Measurements from ENCODE around the gene NKX1-1. TPM values are rescaled to one million over a fixed set of nuclear protein-coding genes. Genes with fewer than 3 reads are reported as not detected.
"Not testable (repeated sequence)": the region's sequence is repeated elsewhere in the genome, so short reads cannot be mapped to it uniquely, and the experiment has no call there.

The NKX1-1 gene
- total RNA-seq, 1 experiment from 2014 or later, result not detected

DNA sequence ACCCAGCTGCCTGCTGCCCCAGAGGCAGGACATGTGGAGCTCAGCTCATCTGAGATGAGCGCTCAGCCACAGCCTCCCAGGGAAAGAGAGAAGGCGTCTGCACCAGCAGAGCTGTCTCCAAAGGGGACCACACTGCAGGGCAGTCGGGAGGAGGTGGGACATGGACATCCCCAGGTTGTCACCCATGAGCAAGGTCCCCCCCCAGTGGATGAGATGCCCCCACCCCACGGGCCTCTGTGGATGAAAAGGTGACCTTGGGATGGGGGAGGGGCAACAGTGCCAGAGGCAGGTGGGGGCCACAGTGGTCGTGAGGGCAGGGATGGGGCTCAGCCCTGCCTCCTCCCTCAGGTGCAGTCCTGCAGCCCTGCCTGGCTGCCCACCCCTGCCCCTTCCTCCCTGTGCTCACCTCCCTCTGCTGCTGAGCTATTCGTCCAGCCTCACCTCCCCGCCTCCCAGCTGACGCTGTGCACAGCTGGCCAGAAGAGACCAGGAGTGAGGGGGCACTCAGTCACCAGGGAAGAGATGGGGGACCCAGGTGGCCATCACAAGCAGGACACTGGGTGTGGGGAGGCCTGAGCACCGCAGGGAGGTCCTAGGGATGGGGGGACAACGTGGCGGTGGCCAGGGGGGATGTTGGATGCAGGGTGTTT lies 9.3 kb downstream of the NKX1-1 start:
- in situ Hi-C loops (cut with HindIII; ENCODE audit: low pct_unique_long_range_greater_than_20kb, low sequenced_read_pairs), result no loop called here
- DNase-seq (ENCODE audit: low read depth), result no peak

DNA sequence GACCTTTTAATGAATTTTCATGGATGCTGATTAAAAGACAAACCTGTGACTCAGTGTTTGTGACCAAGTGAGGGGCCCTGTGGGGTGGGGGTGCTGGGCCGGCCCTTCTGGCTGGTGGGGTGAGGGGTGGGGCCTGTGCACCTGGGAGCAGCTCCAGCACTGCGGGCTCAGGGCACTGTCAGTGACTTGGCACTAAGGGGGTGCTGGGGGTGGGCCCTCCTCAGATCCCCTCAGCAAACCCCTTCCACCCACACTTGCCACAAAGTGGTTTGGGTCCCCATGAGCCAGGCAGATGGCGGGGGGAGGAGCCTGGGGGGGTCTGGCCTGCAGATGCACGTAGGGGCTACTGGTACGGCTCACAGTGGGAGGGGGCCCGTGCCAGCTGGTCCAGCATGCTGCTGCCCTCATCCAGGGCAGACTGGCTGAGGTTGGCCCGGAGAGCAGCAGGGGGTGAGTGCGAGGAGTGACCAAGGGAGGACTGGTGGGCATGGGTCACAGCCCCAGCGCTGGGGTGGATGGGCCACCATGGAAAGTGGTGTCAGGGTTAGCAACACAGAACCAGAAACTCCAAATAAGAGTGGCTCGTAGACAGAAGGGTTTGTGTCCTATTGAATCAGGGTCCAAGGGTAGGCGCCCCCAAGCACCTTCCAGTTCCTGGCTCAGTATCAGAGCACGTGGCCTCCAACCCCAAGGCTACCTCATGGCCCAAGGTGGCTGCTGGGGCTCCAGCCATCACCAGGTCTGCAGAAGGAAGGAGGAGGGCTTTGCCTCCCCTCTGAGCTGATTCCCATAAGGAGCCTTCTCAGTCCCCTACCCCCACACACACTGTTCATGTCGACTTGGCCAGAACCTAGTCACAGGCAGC lies 10.1 kb downstream of the NKX1-1 start:
- in situ Hi-C loops (cut with HindIII; ENCODE audit: low pct_unique_long_range_greater_than_20kb, low sequenced_read_pairs), result no loop called here
- no peak for DNase-seq (ENCODE audit: low read depth)

DNA sequence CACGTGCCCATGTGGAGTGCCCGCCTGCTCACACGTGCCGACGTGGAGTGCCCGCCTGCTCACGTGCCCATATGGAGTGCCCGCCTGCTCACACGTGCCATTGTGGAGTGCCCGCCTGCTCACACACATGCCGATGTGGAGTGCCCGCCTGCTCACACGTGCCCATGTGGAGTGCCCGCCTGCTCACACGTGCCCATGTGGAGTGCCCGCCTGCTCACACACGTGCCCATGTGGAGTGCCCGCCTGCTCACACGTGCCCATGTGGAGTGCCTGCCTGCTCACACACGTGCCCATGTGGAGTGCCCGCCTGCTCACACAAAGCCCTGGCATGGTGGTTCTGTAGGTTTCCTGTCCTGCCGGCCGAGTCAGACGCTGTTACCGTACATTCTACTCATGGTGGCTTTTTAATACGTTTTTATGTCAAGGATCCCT lies 10.8 kb downstream of the NKX1-1 start:
- in situ Hi-C loops (cut with HindIII; ENCODE audit: low pct_unique_long_range_greater_than_20kb, low sequenced_read_pairs); DNase-seq (ENCODE audit: low read depth): not testable (repeated sequence)

DNA sequence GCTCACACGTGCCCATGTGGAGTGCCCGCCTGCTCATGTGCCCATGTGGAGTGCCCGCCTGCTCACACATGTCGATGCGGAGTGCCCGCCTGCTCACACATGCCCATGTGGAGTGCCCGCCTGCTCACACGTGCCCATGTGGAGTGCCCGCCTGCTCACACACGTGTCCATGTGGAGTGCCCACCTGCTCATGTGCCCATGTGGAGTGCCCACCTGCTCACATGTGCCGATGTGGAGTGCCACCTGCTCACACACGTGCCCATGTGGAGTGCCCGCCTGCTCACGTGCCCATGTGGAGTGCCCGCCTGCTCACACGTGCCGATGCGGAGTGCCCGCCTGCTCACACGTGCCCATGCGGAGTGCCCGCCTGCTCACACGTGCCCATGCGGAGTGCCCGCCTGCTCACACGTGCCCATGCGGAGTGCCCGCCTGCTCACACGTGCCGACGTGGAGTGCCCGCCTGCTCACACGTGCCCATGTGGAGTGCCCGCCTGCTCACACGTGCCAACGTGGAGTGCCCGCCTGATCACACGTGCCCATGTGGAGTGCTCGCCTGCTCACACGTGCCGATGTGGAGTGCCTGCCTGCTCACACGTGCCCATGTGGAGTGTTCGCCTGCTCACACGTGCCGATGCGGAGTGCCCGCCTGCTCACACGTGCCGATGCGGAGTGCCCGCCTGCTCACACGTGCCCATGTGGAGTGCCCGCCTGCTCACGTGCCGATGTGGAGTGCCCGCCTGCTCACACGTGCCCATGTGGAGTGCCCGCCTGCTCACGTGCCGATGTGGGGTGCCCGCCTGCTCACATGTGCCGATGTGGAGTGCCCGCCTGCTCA lies 11.5 kb downstream of the NKX1-1 start:
- in situ Hi-C loops (cut with HindIII; ENCODE audit: low pct_unique_long_range_greater_than_20kb, low sequenced_read_pairs); DNase-seq (ENCODE audit: low read depth): not testable (repeated sequence)

DNA sequence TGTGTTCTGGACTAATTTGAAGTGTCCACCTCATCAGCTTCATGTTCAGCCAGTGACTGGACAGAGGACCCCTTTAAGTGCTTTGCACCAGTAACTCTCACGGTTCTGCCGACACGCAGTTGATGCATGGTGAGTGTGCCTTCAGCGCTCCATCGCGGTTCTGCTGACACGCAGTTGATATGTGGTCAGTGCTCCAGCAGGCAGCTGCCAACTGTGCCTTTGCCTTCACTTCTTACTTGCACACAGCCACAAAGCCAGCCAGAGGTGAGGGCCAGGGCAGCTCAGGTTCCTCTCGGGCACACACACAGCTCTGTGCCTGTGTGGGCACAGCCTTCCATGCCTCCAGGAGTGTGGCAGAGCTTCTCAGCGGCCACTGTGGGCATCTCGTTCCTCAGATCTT lies 12.4 kb downstream of the NKX1-1 start:
- in situ Hi-C loops (cut with HindIII; ENCODE audit: low pct_unique_long_range_greater_than_20kb, low sequenced_read_pairs), result no loop called here

DNA sequence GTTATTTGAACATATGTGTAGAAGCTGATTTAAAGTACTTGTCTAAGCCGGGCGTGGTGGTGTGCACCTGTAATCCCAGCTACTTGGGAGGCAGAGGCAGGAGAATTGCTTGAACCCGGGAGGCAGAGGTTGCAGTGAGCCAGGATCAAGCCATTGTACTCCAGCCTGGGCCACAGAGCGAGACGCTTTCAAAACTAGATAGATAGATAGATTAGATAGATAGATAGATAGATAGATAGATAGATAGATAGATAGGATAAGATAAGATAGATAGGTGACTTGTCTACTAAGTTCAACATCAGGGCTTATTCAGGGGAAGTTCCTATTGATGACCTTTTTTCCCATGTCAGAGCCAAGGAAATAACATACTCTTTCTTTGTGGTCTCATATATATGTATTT lies 12.9 kb downstream of the NKX1-1 start:
- in situ Hi-C loops (cut with HindIII; ENCODE audit: low pct_unique_long_range_greater_than_20kb, low sequenced_read_pairs); DNase-seq (ENCODE audit: low read depth): not testable (repeated sequence)

More for the DNA sequence above, 12.4 kb downstream of the NKX1-1 start:
- DNase-seq (ENCODE audit: low read depth), result no peak

DNA sequence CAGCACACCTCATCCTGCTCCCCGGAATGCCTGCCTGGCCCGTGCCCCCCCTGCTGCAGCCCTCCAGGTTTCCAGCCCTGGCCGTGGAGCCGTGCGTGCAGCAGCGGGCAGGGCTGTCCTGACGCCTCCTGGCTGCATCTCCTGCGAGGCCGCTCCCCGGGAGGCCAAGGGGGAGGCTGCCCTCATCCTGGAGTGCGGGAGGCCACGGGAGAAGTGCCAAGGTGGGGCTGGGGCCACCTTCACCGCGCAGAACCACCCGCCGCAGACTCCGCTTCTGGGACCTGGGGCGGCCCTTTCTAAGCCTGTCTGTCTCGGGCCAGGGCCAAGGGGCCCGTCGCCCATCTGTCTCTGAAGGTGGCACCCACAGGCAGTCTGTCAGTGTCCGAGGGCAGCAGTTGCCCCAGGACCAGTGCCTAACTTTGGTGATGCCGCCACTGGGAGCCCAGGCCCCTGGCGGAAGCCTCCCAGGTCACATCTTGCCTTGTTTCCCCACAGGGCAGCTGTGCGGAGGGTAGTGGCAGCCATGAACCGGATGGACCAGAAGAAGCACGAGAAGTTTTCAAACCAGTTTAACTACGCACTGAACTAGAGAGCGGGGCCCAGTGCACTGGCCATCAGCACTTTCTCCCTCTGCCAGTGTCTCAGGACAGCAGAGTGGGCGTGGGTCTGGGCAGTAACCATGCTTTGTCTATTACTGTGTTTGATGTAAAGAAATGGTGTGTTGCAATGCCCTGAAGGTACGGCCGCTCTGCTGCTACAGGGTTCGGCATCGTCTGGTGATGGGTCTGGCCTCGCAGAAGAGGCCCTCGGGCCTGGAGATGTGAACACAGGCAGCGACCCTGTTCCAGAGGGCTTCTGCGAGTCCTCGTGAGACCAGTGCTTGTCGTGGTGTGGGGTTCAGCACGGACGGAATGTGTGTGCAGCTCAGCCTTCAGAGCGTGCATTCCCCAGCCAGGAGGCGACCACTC lies 20.6 kb downstream of the NKX1-1 start:
- in situ Hi-C loops (cut with HindIII; ENCODE audit: low pct_unique_long_range_greater_than_20kb, low sequenced_read_pairs), result no loop called here
- no peak for DNase-seq (ENCODE audit: low read depth)

DNA sequence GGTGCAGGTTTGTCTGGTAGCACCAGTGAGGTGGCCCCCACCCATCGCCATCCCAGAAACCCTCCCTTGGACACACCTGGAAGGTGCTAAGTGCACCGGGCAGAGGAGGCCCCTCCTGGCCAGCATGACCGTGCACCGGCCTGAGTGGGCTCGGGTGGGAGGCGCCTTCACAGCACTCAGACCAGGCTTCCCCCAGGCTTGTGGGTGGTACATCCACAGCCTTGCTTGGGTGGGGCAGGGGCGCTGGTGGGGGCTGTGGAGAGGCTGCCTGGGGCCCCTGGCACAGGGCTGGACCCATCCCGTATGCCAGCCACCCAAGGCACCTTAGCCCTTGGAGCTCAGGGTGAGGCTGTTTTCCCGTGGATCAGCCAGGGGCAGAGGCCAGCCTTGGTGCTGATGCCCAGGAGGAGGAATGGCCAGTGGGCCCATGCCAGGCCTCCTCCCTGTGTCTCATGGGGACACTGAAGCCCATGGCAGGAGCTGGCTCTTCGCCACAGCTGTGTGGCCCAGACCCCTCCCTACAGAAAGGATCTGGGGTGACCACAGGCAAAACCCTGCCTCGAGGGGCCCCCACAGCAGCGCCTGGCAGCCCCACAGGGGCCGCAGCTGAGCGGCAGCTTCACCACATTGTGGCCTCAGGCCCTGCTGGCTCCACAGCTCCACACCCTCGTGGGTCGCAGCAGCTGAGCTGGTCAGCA lies 21.4 kb downstream of the NKX1-1 start:
- DNase-seq (ENCODE audit: low read depth), result no peak
- in situ Hi-C loops (cut with HindIII; ENCODE audit: low pct_unique_long_range_greater_than_20kb, low sequenced_read_pairs), result no loop called here

DNA sequence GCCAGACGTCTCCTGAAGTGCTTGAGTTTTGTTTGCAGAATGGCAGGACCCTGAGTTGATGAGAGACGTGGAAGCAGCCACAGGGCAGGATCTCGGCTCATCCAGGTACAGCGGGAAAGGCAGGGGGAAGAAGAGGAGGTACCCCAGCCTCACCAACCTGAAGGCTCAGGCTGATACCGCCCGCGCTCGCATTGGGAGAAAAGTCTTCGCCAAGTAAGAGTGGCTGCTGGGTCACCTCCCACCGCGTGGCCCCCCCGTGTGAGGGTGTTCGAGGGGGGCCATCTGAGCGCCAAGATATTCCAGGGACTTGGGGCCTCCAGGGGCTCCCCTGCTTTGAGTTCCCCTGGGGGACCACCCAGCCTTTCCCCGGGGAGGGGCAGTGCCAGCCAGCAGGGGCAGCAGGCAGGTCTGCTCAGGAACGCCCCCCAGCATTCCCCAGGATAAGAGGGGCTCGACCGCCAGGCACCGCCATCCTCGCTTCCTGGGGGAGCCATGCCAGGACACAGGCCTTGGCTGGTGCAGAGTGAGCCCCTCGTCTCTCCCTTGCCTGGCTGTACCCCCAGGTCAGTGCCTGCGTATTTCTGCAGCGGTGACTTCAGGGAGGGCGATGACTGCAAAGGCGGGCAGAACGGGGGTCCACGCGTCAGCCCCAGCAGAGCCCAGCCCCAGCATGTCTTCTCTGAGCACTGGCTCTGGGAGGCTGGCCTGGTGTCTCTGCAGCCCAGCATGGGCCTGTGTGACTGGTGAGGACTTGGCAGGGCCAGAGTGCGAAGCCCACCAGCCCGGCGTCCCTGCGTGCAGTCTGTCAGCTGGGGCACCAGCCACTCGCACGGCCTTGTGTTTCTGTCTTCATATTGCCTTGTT lies 22.3 kb downstream of the NKX1-1 start:
- in situ Hi-C loops (cut with HindIII; ENCODE audit: low pct_unique_long_range_greater_than_20kb, low sequenced_read_pairs), result no loop called here
- no peak for DNase-seq (ENCODE audit: low read depth)

DNA sequence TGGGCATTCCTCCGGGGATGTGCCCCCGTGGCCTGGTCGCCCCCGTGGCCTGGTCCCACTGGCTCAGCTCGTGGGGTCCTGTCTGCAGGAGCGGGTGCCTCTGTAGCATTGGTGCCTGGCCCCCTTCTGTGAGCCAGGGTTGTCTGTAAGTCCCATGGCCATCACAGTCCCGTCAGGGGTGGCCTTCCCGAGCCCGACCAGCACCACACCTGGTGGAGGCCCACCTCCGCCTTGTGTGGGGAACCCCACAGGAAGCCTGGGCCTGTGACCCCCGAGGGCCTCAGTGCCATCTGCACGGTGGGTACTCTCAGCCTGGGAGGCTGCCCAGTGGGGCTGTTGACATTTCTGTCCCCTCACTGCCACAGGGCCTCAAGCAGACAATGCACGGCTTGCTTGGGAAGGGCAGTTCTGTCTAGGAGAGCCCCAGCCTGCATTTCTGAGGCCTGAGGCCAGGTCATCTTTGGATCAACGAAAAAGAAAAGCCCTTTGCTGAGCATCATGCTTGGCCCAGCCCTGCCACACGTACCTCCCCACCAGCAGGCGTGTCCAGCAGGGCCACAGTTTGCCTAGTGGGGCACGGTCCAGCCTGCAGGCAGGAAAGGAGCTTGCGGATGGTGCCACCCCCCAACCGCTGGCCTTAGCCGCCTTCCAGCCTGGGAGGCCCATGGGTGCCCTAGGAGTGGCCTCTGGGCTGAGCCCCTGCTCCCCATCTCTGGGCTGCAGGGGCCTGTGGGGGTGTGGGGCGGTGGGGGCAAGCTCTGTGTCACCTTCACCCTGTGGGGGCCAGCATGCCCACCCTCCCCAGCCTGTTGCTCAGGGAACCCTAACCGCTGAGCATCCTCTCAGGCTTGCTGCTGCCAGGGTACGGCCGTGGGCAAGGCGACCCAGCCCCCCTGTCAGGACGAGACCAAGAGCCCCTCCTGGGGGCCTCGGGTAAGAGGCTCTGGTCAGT lies 23.2 kb downstream of the NKX1-1 start:
- DNase-seq (ENCODE audit: low read depth), result no peak
- in situ Hi-C loops (cut with HindIII; ENCODE audit: low pct_unique_long_range_greater_than_20kb, low sequenced_read_pairs), result no loop called here

DNA sequence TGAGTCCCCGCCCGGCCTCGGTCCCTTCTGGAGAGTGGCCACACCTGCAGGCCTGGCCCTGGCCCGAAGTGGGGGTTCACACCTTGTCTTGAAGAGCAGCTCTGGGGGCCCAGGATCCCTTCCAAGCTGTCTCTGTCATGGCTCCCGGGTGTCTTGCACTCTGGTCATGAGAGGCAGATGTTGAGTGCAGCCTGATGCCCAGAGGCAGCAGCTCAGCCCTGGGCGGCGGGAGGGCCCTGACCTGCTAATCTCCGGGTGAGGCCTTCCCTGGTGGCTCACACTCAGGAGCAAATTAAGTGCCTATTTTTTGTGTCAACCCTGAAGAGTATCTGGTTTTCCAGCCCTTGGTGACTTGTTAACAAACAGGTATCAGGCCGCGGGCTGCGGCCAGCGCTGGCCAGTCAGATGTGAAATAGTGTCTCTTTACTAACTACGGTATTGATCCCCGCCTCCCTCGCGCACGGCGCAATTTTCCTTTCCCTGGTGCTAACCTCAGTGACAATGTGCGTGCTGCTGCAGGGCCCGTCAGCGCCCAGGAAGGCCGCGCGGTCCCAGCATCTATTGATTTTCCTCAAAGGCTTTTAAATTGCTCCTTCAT lies 24.2 kb downstream of the NKX1-1 start:
- no peak for DNase-seq (ENCODE audit: low read depth)

DNA sequence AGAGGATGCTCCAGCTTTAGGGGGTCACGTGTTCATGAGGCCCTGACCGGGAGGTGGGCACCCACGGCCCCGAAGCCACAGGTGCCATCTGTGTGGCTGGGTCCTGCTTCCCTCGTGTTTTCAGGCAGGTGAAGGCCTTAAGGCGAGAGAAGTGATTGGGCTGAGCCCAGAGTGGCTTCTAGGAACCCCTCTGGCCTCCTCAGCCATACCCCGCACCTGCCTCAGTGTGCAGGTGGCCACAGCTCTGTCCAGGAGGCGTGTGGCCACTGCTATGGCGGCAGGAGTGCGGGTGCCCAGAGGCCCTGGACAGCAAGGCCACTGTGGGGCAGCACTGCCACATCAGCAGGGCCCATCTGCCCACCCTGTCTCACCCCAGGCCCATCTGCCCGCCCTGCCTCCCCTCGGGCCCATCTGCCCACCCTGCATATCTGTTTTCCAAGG lies 25.0 kb downstream of the NKX1-1 start:
- no peak for DNase-seq (ENCODE audit: low read depth)
- in situ Hi-C loops (cut with HindIII; ENCODE audit: low pct_unique_long_range_greater_than_20kb, low sequenced_read_pairs), result no loop called here

More for the DNA sequence above, 24.2 kb downstream of the NKX1-1 start:
- in situ Hi-C loops (cut with HindIII; ENCODE audit: low pct_unique_long_range_greater_than_20kb, low sequenced_read_pairs), result no loop called here

DNA sequence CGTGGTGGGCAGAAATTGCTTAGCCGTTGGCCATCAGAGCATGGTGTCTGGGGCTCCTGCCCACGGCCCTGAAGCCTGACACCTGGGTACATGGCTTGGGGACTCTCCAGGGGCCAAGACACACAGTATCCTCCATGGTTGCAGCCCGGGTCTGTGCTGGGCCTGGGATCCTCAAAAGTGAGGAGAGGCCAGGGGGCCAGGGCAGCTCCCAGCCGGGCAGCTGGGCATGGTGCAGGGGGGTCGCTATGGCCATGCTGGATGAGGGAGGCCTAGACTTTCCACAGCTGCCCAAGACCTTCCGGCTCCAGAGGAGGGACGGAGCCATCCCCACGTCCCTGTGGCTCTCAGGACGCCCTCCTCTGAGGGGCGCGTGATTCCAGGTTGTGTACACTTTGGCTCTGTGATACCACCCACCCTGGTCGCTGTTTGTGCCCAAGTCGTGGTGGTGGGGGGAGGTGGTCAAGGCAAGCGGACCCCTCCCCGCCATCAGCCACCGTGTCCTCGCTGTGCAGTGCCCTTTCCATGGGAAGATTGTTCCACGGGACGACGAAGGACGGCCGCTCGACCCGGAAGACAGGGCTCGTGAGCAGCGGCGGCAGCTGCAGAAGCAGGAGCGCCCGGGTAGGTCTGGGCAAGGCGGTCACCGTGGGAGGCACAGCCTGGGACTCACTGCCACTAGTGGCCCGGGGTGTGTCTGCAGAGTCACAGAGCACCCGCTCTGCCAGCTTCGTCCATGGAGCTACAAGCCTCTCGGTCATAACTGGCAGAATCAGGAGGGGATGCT lies 25.7 kb downstream of the NKX1-1 start:
- no peak for DNase-seq (ENCODE audit: low read depth)

DNA sequence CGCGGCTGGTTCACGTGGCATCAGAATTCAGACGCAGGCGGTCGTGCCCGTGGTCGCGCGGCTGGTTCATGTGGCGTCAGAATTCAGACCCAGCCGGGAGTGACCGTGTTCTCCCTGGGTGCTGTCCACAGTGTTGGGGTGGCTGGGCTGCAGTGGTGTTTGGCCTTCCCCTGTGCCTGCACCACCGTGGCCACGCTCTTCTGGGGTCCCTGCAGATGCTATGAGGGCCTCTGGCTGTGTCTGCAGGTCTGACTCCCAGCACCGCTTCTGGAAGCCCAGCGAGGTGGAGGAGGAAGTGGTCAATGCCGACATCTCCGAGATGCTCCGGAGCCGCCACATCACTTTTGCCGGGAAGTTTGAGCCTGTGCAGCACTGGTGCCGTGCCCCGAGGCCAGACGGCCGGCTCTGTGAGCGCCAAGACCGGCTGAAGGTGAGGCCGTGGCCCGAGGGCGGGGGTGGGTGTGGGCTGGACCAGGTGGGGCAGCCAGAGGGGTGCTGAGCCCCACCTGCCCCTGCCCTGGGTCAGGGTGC lies 26.4 kb downstream of the NKX1-1 start:
- DNase-seq (ENCODE audit: low read depth), result no peak
- in situ Hi-C loops (cut with HindIII; ENCODE audit: low pct_unique_long_range_greater_than_20kb, low sequenced_read_pairs), result no loop called here

More for the DNA sequence above, 25.7 kb downstream of the NKX1-1 start:
- in situ Hi-C loops (cut with HindIII; ENCODE audit: low pct_unique_long_range_greater_than_20kb, low sequenced_read_pairs), result no loop called here
